Measurements from ENCODE around the gene IL15RA. TPM values are rescaled to one million over a fixed set of nuclear protein-coding genes. Genes with fewer than 3 reads are reported as not detected.

IL15RA gene
- total RNA-seq, 3 donors from 2014 or later (not counting 1 experiment from before 2014, with no cell fraction given) = 10.7 to 11.8 (median 11.3) TPM

- H3K4me1 ChIP-seq (ENCODE audit: control insufficient read depth, insufficient read depth, low read length) = peaks cover 12% of the 10 kb centered on the region
- H3K9me3 ChIP-seq (ENCODE audit: control insufficient read depth, insufficient read depth, low read length) = no peaks in the 10 kb centered on the region
- Mint-ChIP-seq H3K9me3 (no peaks in the 10 kb centered on the region), H3K27me3 (ENCODE audit: low read depth in 2 of 2) (no peaks in the 10 kb centered on the region), H3K36me3 (no peaks in the 10 kb centered on the region), H3K4me3 (no peak overlapping the region), H3K27ac (no peak overlapping the region), H3K4me1 (peaks cover 21% of the 10 kb centered on the region in 2 donors)
- no peaks in the 10 kb centered on the region for H3K36me3 ChIP-seq (ENCODE audit: control insufficient read depth, insufficient read depth, low read length)
- DNase-seq = no peak
- no peak for TF ChIP-seq CTCF (IDR thresholded peaks at IDR 0.05)
- H3K27me3 ChIP-seq (ENCODE audit: control insufficient read depth, insufficient read depth, low read length) = no peaks in the 10 kb centered on the region
- intact Hi-C loops (cut with micrococcal nuclease) = loop anchor here (10.0 kb wide), 2 partner anchors 114 to 276 kb away; partner anchors contain the start of gene RBM17
- no peak overlapping the region for H3K27ac ChIP-seq (ENCODE audit: low read length)
- no peak for ATAC-seq
- WGBS (ENCODE audit: insufficient coverage) = 89% methylated on average over 3 of the region's 3 CpGs
- no peak overlapping the region for H3K4me3 ChIP-seq (ENCODE audit: low read length)
These were observed 6.8 kb downstream of the IL15RA start for GRCh38 chr10:5970527-5970926.

GRCh38 chr10:5970066-5970465 is 7.3 kb downstream of the IL15RA start:
- Histone ChIP-seq H3K36me3 (ENCODE audit: control insufficient read depth, insufficient read depth, low read length) (no peaks in the 10 kb centered on the region), H3K27ac (ENCODE audit: low read length) (no peak overlapping the region), H3K9me3 (ENCODE audit: control insufficient read depth, insufficient read depth, low read length) (no peaks in the 10 kb centered on the region), H3K4me3 (ENCODE audit: low read length) (no peak overlapping the region), H3K27me3 (ENCODE audit: control insufficient read depth, insufficient read depth, low read length) (no peaks in the 10 kb centered on the region), H3K4me1 (ENCODE audit: control insufficient read depth, insufficient read depth, low read length) (peaks cover 8% of the 10 kb centered on the region)
- TF ChIP-seq CTCF (IDR thresholded peaks at IDR 0.05) = no peak
- peaks cover 16 to 17% of the 10 kb centered on the region in 2 donors for H3K4me1 Mint-ChIP-seq
- DNase-seq (no peak), ATAC-seq (no peak)
- H3K27me3 Mint-ChIP-seq (ENCODE audit: low read depth in 2 of 2) = no peaks in the 10 kb centered on the region
- no peak overlapping the region for H3K27ac Mint-ChIP-seq
- H3K36me3 Mint-ChIP-seq = no peaks in the 10 kb centered on the region
- no peaks in the 10 kb centered on the region for H3K9me3 Mint-ChIP-seq
- WGBS (ENCODE audit: insufficient coverage) = 100% methylated on average over 1 of the region's 2 CpGs
- no peak overlapping the region for H3K4me3 Mint-ChIP-seq
- intact Hi-C loops (cut with micrococcal nuclease) = loop anchor here (10.0 kb wide), 2 partner anchors 115 to 275 kb away; partner anchors contain the start of gene RBM17

- TF ChIP-seq CTCF (IDR thresholded peaks at IDR 0.05) = no peak
- ATAC-seq = no peak
- Histone ChIP-seq H3K9me3 (ENCODE audit: control insufficient read depth, insufficient read depth, low read length) (no peaks in the 10 kb centered on the region), H3K36me3 (ENCODE audit: control insufficient read depth, insufficient read depth, low read length) (no peaks in the 10 kb centered on the region), H3K4me1 (ENCODE audit: control insufficient read depth, insufficient read depth, low read length) (peaks cover 8% of the 10 kb centered on the region), H3K27ac (ENCODE audit: low read length) (no peak overlapping the region), H3K4me3 (ENCODE audit: low read length) (no peak overlapping the region), H3K27me3 (ENCODE audit: control insufficient read depth, insufficient read depth, low read length) (no peaks in the 10 kb centered on the region)
- Mint-ChIP-seq H3K9me3 (no peaks in the 10 kb centered on the region), H3K36me3 (no peaks in the 10 kb centered on the region), H3K27ac (no peak overlapping the region), H3K4me3 (no peak overlapping the region), H3K4me1 (peaks cover 14 to 15% of the 10 kb centered on the region in 2 donors), H3K27me3 (ENCODE audit: low read depth in 2 of 2) (no peaks in the 10 kb centered on the region)
- WGBS (ENCODE audit: insufficient coverage) = 96% methylated on average over 9 of the region's 9 CpGs
- no peak for DNase-seq
- intact Hi-C loops (cut with micrococcal nuclease) = no loop called here
These were observed 8.5 kb downstream of the IL15RA start for GRCh38 chr10:5968681-5969453.

All from natural killer cell (primary cell).